SK-N-SH (cell line): ENCODE measurements around the gene GPATCH4. TPM values are rescaled to one million over a fixed set of nuclear protein-coding genes. Genes with fewer than 3 reads are reported as not detected.

ENCODE experiments used
- CTCF ChIA-PET: fragments of 300-600, 350-600 bp; formaldehyde crosslinking; extraction: SDS; loops from one replicate; lab custom pipeline; 2021; lab: Yijun Ruan, JAX
- POLR2A ChIA-PET: fragments of 350-600 bp; sonication (Branson Sonifier 250); formaldehyde crosslinking; extraction: SDS; loops from one replicate; lab custom pipeline; 2020; ENCODE audit warnings: antibody characterized with exemption, inconsistent platforms; lab: Yijun Ruan, JAX
- DNase-seq: peaks from one replicate; pipeline ENCODE4 v3.0.0; 2012
- H2AFZ ChIP-seq: fragments of 200-600 bp; sonication (generic); 2 replicates; pipeline ENCODE4 v1.8.1; 2016; ENCODE audit warnings: antibody characterized with exemption, mild to moderate bottlenecking, low read depth
- H3F3A ChIP-seq: fragments of 200-600 bp; sonication (generic); replicated peaks from 2 replicates; pipeline ENCODE3; 2016; ENCODE audit warnings: antibody characterized with exemption, mild to moderate bottlenecking; ENCODE audit not compliant: insufficient read depth
- H3K27ac ChIP-seq, 2 experiments: fragments of 200-500 bp in 1 of 2; fragments of 200-600 bp in 1 of 2; sonication (Bioruptor generic) in 1 of 2; sonication (generic), shearing (Covaris generic) in 1 of 2; 2 replicates each; pipeline versions ENCODE4 v1.5.1 to v1.6.1; 2014 to 2016; ENCODE audit warnings: low read depth in 2 of 2, inconsistent platforms in 1 of 2, low read length in 1 of 2, mild to moderate bottlenecking in 1 of 2, mixed read lengths in 1 of 2
- H3K27me3 ChIP-seq: fragments of 200-600 bp; sonication (generic), shearing (Covaris generic); 2 replicates; pipeline ENCODE4 v1.6.1; 2016; ENCODE audit warnings: mixed run types; ENCODE audit not compliant: insufficient read depth
- H3K36me3 ChIP-seq, 2 experiments: fragments of 200-500 bp in 1 of 2; fragments of 200-600 bp in 1 of 2; sonication (Bioruptor generic) in 1 of 2; sonication (generic) in 1 of 2; replicated peaks in 1 of 2; 2 replicates each; pipeline versions ENCODE3 to v1.5.1; 2014 to 2016; ENCODE audit warnings: low read length in 1 of 2, mild to moderate bottlenecking in 1 of 2; ENCODE audit not compliant: insufficient read depth in 2 of 2, control insufficient read depth in 1 of 2
- H3K4me1 ChIP-seq, 2 experiments: fragments of 200-500 bp in 1 of 2; fragments of 200-600 bp in 1 of 2; sonication (Bioruptor generic) in 1 of 2; sonication (generic), shearing (Covaris generic) in 1 of 2; 2 replicates each; pipeline versions ENCODE4 v1.5.1 to v1.6.1; 2014 to 2016; ENCODE audit warnings: low read depth in 1 of 2, low read length in 1 of 2, mixed run types in 1 of 2; ENCODE audit not compliant: insufficient read depth in 2 of 2, control insufficient read depth in 1 of 2
- H3K4me2 ChIP-seq: fragments of 200-600 bp; sonication (generic), shearing (Covaris generic); 2 replicates; pipeline ENCODE4 v1.6.1; 2017; ENCODE audit warnings: mixed run types
- H3K4me3 ChIP-seq, 2 experiments: fragments of 200-500 bp in 1 of 2; fragments of 200-600 bp in 1 of 2; sonication (Bioruptor generic) in 1 of 2; sonication (generic), shearing (Covaris generic) in 1 of 2; 2 replicates each; pipeline versions ENCODE4 v1.5.1 to v1.8.1; 2014 to 2016; ENCODE audit warnings: low read depth in 2 of 2, inconsistent platforms in 1 of 2, low read length in 1 of 2, mild to moderate bottlenecking in 1 of 2, mixed read lengths in 1 of 2, moderate library complexity in 1 of 2
- H3K79me2 ChIP-seq: fragments of 200-600 bp; sonication (generic); 2 replicates; pipeline ENCODE4 v1.8.1; 2017; ENCODE audit warnings: mild to moderate bottlenecking; ENCODE audit not compliant: insufficient read depth
- H3K9ac ChIP-seq: fragments of 200-600 bp; sonication (generic); 2 replicates; pipeline ENCODE4 v1.6.1; 2017; ENCODE audit warnings: mixed run types
- H3K9me2 ChIP-seq: fragments of 200-600 bp; sonication (generic); 2 replicates; pipeline ENCODE4 v1.6.1; 2017; ENCODE audit warnings: mixed run types
- H3K9me3 ChIP-seq: fragments of 200-600 bp; sonication (generic); 2 replicates; pipeline ENCODE4 v1.6.1; 2017; ENCODE audit warnings: mixed run types, mild to moderate bottlenecking, moderate library complexity
- H4K20me1 ChIP-seq: fragments of 200-600 bp; sonication (generic); 2 replicates; pipeline ENCODE4 v1.6.1; 2017; ENCODE audit warnings: mild to moderate bottlenecking, mixed run types; ENCODE audit not compliant: insufficient read depth
- CHD2 ChIP-seq: fragments of 150-350 bp; IDR thresholded peaks from 2 replicates; pipeline ENCODE4 v1.6.1; 2018; ENCODE audit warnings: low read length; ENCODE audit not compliant: partially characterized antibody
- ELF1 ChIP-seq: IDR thresholded peaks from 2 replicates; pipeline ENCODE4 v1.4.0; 2012
- EP300 ChIP-seq, 2 experiments: IDR thresholded peaks; 2 replicates each; pipeline versions ENCODE4 v1.4.0 to v1.6.1; 2012; ENCODE audit warnings: borderline replicate concordance in 1 of 2, low read depth in 1 of 2, low read length in 1 of 2
- EZH2phosphoT487 ChIP-seq: fragments of 200-600 bp; sonication (generic); IDR thresholded peaks from 2 replicates; pipeline ENCODE4 v1.6.1; 2017; ENCODE audit warnings: low read depth, mixed run types, mild to moderate bottlenecking, antibody characterized with exemption, moderate library complexity, borderline replicate concordance
- FOSL2 ChIP-seq: IDR thresholded peaks from 2 replicates; pipeline ENCODE4 v1.4.0; 2012; ENCODE audit warnings: low read depth, mild to moderate bottlenecking, moderate library complexity, borderline replicate concordance
- GABPA ChIP-seq: IDR thresholded peaks from 2 replicates; pipeline ENCODE4 v1.4.0; 2012; ENCODE audit warnings: low read depth, mild to moderate bottlenecking
- JUND ChIP-seq: IDR thresholded peaks from 2 replicates; pipeline ENCODE4 v1.4.0; 2012
- MEF2A ChIP-seq: IDR thresholded peaks from 2 replicates; pipeline ENCODE4 v1.4.0; 2012; ENCODE audit warnings: low read depth, borderline replicate concordance
- MXI1 ChIP-seq: IDR thresholded peaks from 2 replicates; pipeline ENCODE4 v1.6.1; 2012; ENCODE audit warnings: mild to moderate bottlenecking, low read depth, low read length, improper control_type of control experiment
- NRF1 ChIP-seq: IDR thresholded peaks from 2 replicates; pipeline ENCODE4 v1.6.1; 2012; ENCODE audit warnings: low read depth, mild to moderate bottlenecking, low read length
- POLR2AphosphoS5 ChIP-seq: IDR thresholded peaks from 2 replicates; pipeline ENCODE4 v1.6.1; 2012; ENCODE audit warnings: low read depth, low read length
- RAD21 ChIP-seq: IDR thresholded peaks from 2 replicates; pipeline ENCODE4 v1.6.1; 2012; ENCODE audit warnings: mild to moderate bottlenecking, low read length
- RCOR1 ChIP-seq: fragments of 150-350 bp; IDR thresholded peaks from 2 replicates; pipeline ENCODE4 v1.6.1; 2017; ENCODE audit warnings: antibody characterized with exemption, low read length
- RXRA ChIP-seq: IDR thresholded peaks from 2 replicates; pipeline ENCODE4 v1.4.0; 2012; ENCODE audit warnings: low read depth, mild to moderate bottlenecking, borderline replicate concordance
- SIN3A ChIP-seq: IDR thresholded peaks from 2 replicates; pipeline ENCODE4 v1.6.1; 2012; ENCODE audit warnings: low read depth, mild to moderate bottlenecking, low read length, moderate library complexity, borderline replicate concordance
- TAF1 ChIP-seq: IDR thresholded peaks from 2 replicates; pipeline ENCODE4 v1.6.1; 2012; ENCODE audit warnings: low read depth, mild to moderate bottlenecking, low read length, moderate library complexity, borderline replicate concordance
- TCF12 ChIP-seq: IDR thresholded peaks from 2 replicates; pipeline ENCODE4 v1.4.0; 2012
- USF1 ChIP-seq: IDR thresholded peaks from 2 replicates; pipeline ENCODE4 v1.4.0; 2012; ENCODE audit warnings: low read depth, borderline replicate concordance
- WGBS: methylation state at CpG from one replicate; pipeline ENCODE4 v1.1.6; 2017; ENCODE audit warnings: low lambda C conversion rate; 5-methylcytosine and 5-hydroxymethylcytosine counted together
- polyA plus RNA-seq, 3 experiments: library from polyadenylated mRNA; depleted of rRNA; stranded (reverse); fragments of >200 nt; gene quantifications; 2 replicates each; pipeline ENCODE4 v1.2.3, GENCODE V29; 2012
- TF ChIP-seq, protein P1 (sequence below): IDR thresholded peaks from 2 replicates; pipeline ENCODE4 v1.4.0; 2012; ENCODE audit warnings: low read depth
- TF ChIP-seq, protein P2 (sequence below): fragments of 150-350 bp; IDR thresholded peaks from 2 replicates; pipeline ENCODE4 v1.6.1; 2017; ENCODE audit warnings: antibody characterized with exemption, low read length, low read depth, borderline replicate concordance
- TF ChIP-seq, protein P3 (sequence below): IDR thresholded peaks from 2 replicates; pipeline ENCODE4; 2012

Gene GPATCH4
- polyA plus RNA-seq, 1 of the 3 experiments (the other 2 are of a cell fraction), result 36.6 TPM

DNA sequence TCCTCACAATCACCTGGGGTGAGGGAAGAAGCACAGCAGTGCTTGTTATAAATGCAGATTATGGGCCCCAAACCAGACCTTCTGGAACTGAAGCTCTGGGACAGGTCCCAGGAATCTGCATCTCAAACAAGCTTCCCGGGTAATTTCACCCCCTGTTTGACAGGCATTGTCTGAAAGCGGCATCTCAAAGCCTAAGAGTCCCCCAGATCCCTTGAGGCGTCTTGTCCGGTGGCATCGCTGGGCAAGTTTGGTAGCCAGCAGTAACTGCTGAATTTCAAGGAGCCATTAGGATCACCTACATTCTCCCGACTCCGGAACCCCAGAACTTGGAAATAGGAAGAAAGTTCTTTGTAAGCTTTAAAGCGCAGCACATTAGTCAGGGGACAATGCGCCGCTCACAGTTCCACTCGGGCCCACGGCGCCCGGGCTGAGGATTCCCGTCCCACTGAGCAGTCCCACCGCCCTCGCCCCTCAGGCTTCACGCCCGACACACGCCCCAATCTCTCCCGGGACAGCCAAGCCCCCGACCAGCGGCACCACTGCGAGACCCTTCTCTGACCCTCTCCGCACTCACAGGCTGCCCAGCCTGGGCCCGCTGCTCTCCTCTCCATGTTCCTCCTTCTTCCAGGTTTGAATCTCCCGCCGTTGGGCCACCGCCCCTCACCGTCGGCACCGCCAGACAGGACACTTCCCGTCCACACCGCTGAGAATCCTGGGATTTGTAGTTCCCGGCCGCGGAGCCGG lies 29.2 kb downstream of the GPATCH4 start, which contains the start of gene IQGAP3:
TSS of gene IQGAP3 (minus strand) at position 647 of the 744 bp plus-strand sequence. CDS start at position 611, 36 bp downstream.
- H3K27me3 ChIP-seq, result no peaks in the 10 kb centered on the region
- peak within 1 kb of the TSS; percentile 75 for H2AFZ ChIP-seq
- H3K4me1 ChIP-seq, result peaks cover 7 to 15% of the 10 kb centered on the region in 2 experiments; a peak in 3 of 4 replicates
- H3K36me3 ChIP-seq, result peaks cover 7 to 8% of the 10 kb centered on the region in 2 experiments
- peaks cover 34% of the 10 kb centered on the region for H3K79me2 ChIP-seq
- DNase-seq, result peak; percentile 94
- peaks cover 14% of the 10 kb centered on the region for H3F3A ChIP-seq
- peak within 1 kb of the TSS; percentile 67 to 72 for H3K4me3 ChIP-seq
- no peaks in the 10 kb centered on the region for H3K9me2 ChIP-seq
- no peaks in the 10 kb centered on the region for H3K9me3 ChIP-seq
- TF ChIP-seq TAF1 (peak; percentile 51), USF1 (no peak), POLR2AphosphoS5 (peak; percentile 42; the same call in 1 of the 2 replicates), SIN3A (peak; percentile 99), MXI1 (peak; percentile 96), EZH2phosphoT487 (no peak), ELF1 (peak; percentile 80), GABPA (peak; percentile 87), CHD2 (peak; percentile 78)
- TF ChIP-seq, protein P1, sequence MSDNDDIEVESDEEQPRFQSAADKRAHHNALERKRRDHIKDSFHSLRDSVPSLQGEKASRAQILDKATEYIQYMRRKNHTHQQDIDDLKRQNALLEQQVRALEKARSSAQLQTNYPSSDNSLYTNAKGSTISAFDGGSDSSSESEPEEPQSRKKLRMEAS, result peak; percentile 85
- 0% methylated on average over 28 of the region's 38 CpGs for whole genome bisulfite sequencing
- ChIA-PET CTCF (interaction anchor here (0.5 to 2.5 kb wide), 11 partner anchors 11 to 187 kb away, joined by 3 to 13 read pairs (median 3); partner anchors contain the start of gene NAXE), POLR2A (interaction anchor here (0.7 kb wide), 2 partner anchors 23 to 375 kb away, joined by 3 read pairs; no protein-coding TSS in a partner anchor)
- H3K27ac ChIP-seq, result peak within 1 kb of the TSS in 1 of 2 experiments; percentile 83; a peak in 2 of 4 replicates
- peak within 1 kb of the TSS; percentile 83 for H3K4me2 ChIP-seq
- peak within 1 kb of the TSS; percentile 72 for H3K9ac ChIP-seq
- peaks cover 4% of the 10 kb centered on the region; the same call in 1 of the 2 replicates for H4K20me1 ChIP-seq

DNA sequence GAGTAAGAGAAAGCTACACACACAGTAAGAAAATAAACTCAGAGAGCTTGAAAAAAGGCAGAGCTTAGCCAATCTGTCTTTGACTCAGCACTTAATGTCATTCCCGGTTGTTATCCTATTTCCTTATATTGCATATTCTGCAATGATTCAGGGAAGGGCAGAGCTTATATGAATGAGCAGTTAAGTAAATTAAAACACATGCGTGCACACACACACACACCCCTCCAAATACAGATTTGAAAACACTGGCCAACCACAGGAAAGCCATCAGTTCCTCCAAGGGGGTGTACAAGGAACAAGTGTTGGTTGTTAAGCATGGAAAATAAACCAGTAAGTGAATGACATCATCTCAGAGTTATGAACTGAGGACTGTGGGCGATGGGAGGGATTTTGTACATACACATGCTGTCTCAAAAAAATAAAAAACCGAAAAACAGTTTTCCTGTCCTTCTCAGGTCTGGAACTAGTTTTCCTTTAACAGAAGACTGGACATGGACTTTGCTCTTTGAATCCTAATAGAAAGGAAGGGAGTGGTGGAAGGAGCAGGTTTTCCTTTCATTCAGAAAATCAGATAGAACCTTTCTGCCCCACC lies 29.9 kb downstream of the GPATCH4 start:
- TF ChIP-seq, protein P2, sequence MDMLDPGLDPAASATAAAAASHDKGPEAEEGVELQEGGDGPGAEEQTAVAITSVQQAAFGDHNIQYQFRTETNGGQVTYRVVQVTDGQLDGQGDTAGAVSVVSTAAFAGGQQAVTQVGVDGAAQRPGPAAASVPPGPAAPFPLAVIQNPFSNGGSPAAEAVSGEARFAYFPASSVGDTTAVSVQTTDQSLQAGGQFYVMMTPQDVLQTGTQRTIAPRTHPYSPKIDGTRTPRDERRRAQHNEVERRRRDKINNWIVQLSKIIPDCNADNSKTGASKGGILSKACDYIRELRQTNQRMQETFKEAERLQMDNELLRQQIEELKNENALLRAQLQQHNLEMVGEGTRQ, result no peak
- TF ChIP-seq, protein P3, sequence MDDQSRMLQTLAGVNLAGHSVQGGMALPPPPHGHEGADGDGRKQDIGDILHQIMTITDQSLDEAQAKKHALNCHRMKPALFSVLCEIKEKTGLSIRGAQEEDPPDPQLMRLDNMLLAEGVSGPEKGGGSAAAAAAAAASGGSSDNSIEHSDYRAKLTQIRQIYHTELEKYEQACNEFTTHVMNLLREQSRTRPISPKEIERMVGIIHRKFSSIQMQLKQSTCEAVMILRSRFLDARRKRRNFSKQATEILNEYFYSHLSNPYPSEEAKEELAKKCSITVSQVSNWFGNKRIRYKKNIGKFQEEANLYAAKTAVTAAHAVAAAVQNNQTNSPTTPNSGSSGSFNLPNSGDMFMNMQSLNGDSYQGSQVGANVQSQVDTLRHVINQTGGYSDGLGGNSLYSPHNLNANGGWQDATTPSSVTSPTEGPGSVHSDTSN, result peak; percentile 48; the same call in 1 of the 2 replicates
- TF ChIP-seq RAD21 (no peak), TAF1 (0 out of 2 replicates have a peak, but pooled peaks have one; percentile 17), JUND (peak; percentile 26; the same call in 1 of the 2 replicates), NRF1 (no peak), SIN3A (peak; percentile 42; the same call in 1 of the 2 replicates), FOSL2 (peak; percentile 18; the same call in 1 of the 2 replicates), EP300 (IDR thresholded peaks at IDR 0.05; ENCODE audit: borderline replicate concordance in 1 of 2, low read depth in 1 of 2, low read length in 1 of 2) (no peak), USF1 (no peak), POLR2AphosphoS5 (no peak), RCOR1 (no peak), MEF2A (no peak), RXRA (no peak), TCF12 (peak; percentile 48)
- TF ChIP-seq, all 33 proteins: peak for 6
- Histone ChIP-seq H3K9me3 (no peaks in the 10 kb centered on the region), H3K9ac (peak overlapping the region; percentile 72), H4K20me1 (peaks cover 4% of the 10 kb centered on the region; the same call in 1 of the 2 replicates), H3K36me3 (peaks cover 8% of the 10 kb centered on the region in 2 experiments), H2AFZ (peak overlapping the region; percentile 68; the same call in 1 of the 2 replicates), H3K4me1 (peaks cover 7 to 15% of the 10 kb centered on the region in 2 experiments; a peak in 3 of 4 replicates), H3K79me2 (peaks cover 34% of the 10 kb centered on the region), H3K27ac (peak overlapping the region in 1 of 2 experiments; percentile 83; a peak in 2 of 4 replicates), H3K9me2 (no peaks in the 10 kb centered on the region), H3K4me2 (peak overlapping the region; percentile 83), H3K4me3 (peak overlapping the region; percentile 67 to 72), H3F3A (peaks cover 14% of the 10 kb centered on the region), H3K27me3 (no peaks in the 10 kb centered on the region)
- ChIA-PET POLR2A (interaction anchor here (0.7 kb wide), 2 partner anchors 22 to 376 kb away, joined by 3 read pairs; no protein-coding TSS in a partner anchor), CTCF (interaction anchor here (0.8 to 2.5 kb wide), 10 partner anchors 12 to 186 kb away, joined by 3 to 13 read pairs (median 4); partner anchors contain the start of gene NAXE)
- no peak for DNase-seq
- WGBS, result 4% methylated on average over 4 of the region's 4 CpGs
